HG03354 (cell line): ENCODE results near the gene DGCR2.
"Not testable (repeated sequence)": the region's sequence is repeated elsewhere in the genome, so short reads cannot be mapped to it uniquely, and the experiment has no call there.

ENCODE experiments used
- ATAC-seq: cut with Tn5 transposase; IDR thresholded peaks from one replicate; pipeline ENCODE4 v1.9.1; 2021; ENCODE audit warnings: mild to moderate bottlenecking; ENCODE audit not compliant: unreplicated experiment, poor library complexity, severe bottlenecking

DGCR2 gene

GRCh38 chr22:19088866-19089595, 33.2 kb downstream of the DGCR2 start:
- ATAC-seq = no peak

DNA sequence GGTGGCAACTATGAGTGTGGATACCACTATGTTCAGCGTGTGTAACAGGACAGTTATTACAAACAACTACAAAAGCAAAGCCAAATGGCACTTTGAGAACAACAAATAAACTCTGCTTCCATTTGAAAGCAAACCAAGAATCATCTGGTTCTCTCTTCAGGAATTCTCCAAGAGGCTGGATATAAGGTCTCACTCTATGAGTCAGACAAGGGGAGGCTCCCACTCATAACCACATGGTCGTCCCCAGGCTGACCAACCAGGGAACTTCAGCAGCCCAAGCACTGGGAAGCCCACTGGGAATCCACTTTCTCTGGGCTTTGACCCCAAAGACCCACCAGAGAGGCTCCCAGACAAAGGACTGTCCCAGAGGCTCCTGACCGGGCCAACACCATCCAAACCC, 35.3 kb downstream of the DGCR2 start:
- no peak for ATAC-seq

DNA sequence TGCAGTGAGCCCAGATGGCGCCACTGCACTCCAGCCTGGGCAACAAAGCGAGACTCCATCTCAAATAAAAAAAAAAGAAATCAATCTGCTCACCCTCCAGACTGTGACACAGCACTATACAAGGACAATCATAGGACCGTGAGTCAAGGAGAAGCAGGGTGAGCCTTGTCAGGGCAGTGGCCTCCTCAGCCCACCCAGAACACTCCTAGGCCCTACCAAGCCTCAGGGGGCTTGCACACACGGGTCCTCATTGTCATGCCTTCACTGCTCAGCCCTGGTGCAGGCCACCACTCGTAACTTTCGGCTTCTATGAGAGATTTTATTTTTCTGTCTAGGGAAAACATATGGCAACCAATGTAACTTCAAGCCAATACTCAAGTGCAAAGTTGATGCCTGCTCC, 35.8 kb downstream of the DGCR2 start:
- ATAC-seq = no peak

DNA sequence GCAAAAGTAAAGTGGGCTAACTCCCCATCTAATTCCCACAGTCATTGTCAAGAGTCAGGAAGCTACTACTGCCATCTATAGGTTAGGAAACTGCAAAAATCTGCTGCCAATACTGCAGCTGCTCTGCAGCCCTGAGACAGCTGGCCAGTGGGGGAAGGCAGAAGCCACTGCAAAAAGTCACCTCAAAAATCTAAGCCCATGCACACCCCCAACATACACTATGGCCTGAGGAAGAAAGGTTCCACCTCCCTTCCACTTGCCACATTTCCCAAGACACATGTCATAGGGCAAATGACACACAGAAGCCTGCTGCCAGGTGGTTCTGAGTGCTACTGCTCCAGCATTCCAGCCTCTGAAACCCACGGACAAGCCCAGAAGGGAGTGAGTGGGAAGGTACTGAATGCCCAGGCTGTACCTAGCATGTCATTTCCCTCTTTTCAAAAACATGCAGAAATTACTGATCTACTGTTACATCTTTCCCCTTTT, 36.9 kb downstream of the DGCR2 start:
- no peak for ATAC-seq

GRCh38 chr22:19084586-19084985, 37.6 kb downstream of the DGCR2 start:
- ATAC-seq = not testable (repeated sequence)

- not testable (repeated sequence) for ATAC-seq
Measured at GRCh38 chr22:19084126-19084525, 38.1 kb downstream of the DGCR2 start.

DNA sequence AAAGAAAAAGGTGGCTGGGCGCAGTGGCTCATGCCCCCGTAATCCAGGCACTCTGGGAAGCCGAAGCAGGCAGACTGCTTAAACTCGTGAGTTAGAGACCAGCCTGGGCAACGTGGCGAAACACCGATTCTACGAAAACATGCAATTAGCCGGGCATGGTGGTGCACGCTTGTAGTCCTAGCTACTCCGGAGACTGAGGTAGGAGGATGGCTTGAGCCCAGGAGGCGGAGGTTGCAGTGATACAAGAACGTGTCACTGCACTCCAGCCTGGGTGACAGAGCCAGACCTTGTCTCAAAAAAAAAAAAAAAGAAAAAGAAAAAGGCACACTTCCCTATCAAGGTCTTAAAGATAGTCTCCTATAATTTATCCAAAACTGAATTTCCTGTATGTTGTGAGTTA, 39.4 kb downstream of the DGCR2 start:
- no peak for ATAC-seq

DNA sequence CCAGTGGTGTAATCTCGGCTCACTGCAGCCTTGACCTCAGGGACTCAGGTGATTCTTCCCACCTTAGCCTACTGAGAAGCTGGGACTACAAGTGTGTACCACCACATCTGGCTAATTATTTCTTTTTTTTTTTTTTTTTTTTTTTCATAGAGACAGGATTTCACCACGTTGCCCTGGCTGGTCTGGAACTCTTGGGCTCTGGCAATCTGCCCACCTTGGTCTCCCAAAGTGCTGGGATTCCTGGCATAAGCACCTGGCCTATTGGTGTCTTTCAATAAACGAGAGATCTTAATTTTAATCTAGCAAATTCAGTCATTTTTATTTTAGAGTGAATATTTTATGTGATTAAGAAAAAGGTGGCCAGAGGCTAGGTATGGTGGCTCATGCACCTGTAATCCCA, 40.1 kb downstream of the DGCR2 start:
- ATAC-seq = no peak

GRCh38 chr22:19081351-19081750, 40.9 kb downstream of the DGCR2 start:
- no peak for ATAC-seq

DNA sequence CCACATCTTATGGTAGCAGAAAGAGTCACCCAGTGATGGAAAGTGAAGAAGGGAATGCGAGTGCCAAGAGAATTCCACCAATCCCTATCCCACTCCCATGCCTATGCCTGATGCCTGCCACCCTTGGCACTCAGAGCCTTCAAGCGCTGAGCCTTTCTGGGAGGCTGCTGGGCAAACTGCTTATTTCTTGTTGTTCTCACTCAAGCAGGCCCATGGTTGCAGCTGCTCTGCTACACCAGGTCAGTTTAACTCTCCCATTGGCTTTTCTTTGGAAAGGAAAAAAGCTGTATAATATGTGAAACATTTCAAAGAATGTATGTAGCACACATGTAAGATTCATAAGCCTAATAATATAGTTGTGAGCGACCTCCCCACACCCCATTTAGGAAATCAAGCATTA, 41.4 kb downstream of the DGCR2 start:
- ATAC-seq = no peak

DNA sequence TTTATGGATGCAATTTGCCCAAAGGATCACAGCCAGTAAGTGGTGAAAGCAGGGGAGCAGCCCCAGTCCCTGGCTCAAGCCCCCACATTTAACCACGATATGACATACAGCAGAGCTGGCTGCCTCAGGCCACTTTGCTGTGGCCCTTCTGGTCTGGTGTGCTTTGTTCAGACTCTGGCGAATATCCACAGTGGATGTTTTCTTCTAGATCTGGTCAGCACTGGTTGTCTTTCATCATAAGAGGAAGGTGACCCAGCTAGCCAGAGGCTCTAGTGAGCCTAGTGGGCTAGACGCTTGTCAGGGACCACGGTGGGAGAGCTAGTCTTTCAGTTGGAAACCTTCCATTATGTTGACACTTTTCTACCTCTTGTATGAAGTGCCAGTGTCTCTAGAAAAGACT, 42.5 kb downstream of the DGCR2 start:
- no peak for ATAC-seq

- ATAC-seq = no peak
Measured at GRCh38 chr22:19075404-19075803, 46.8 kb downstream of the DGCR2 start.

GRCh38 chr22:19072853-19073252, 49.4 kb downstream of the DGCR2 start:
- ATAC-seq = not testable (repeated sequence)

GRCh38 chr22:19070397-19071169, 51.6 kb downstream of the DGCR2 start:
- no peak for ATAC-seq

DNA sequence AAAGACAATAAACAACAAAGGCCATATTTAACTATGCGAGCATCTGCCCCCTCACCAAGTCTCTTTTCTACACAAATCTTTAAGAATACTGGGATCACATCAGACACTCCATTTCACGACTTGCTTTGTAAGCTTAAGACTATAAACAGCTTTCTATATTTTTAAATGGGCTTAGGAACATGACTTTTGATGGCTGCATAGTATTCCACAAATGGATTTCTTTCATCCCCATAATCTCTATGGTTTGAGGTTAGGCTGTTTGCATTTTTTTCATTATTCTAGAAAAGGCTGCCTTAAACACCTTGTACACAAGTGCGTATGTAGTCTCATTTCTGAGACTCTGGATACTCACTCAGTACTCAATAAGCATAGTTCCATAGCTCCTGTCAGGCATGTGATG, 52.8 kb downstream of the DGCR2 start:
- ATAC-seq = no peak

- no peak for ATAC-seq
Measured at GRCh38 chr22:19068784-19069271, 53.4 kb downstream of the DGCR2 start.

DNA sequence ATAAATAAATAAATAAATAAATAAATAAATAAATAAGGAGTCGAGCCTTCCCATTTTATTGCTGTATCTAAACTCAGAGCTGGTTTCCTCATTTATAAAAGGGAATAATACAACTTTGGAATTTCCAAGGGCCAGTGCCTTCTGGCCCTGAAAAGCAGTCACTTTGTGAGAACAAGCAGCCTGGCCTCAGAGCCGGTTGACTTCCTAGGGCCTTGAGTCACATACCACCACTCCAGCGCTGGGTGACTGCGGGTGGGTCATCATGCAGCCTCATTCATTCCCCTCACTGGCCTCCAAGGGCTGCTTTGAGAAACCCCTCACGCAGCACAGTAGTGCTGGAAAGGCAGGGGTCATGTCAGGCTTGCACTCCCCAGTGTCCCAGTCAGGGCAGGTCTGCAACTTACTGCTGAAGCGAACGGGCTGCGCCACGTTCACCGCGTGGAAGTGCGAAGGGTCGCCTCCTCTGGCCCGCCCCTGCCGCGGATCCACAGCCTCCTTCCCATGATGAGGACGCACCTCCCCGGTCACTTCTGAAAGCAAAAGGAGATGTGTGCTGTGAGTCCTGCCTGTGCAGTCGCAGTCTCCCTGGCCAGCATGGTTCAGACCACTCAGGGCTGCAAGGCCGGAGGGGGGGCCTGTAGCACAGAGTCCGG, 54.4 kb downstream of the DGCR2 start:
- no peak for ATAC-seq

- no peak for ATAC-seq
Measured at GRCh38 chr22:19066531-19067271, 55.5 kb downstream of the DGCR2 start.

- no peak for ATAC-seq
Measured at GRCh38 chr22:19065929-19066328, 56.3 kb downstream of the DGCR2 start.
